ENCODE results near the gene PRKCD.

DNA sequence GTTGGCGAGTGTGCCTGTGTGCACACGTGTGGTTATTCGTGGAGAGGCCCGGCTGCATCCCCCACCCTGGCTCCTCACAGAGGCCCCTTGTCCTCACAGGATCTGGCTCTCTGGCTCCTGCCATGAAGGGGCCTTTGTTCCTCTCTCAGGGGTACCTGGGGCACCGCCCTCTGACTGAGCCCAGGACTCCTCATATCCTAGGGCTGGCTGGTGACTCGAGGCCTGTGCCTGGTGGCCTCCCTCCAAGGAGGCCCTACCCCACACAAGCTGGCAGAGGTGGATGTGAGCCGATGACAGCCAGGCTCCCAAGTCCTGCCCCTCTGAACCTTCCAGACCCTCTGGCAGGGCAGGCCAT, 10.0 kb downstream of the PRKCD start:
- TF ChIP-seq CTCF (conservative IDR thresholded peaks at IDR 0.05; ENCODE audit: low read depth, low read length) (no peak), EZH2 (IDR thresholded peaks at IDR 0.05; ENCODE audit: borderline replicate concordance, low read depth, low read length, poor library complexity, severe bottlenecking) (no peak)

Data from A673 (cell line).